HepG2 (cell line): ENCODE results near the gene NPC2. TPM values are rescaled to one million over a fixed set of nuclear protein-coding genes. Genes with fewer than 3 reads are reported as not detected.

ENCODE experiments used
- ATAC-seq: fragments of 200-7000 bp; cut with Tn5 transposase; 3 replicates; pipeline ENCODE4 v1.9.1; 2020; ENCODE audit warnings: mild to moderate bottlenecking, moderate library complexity
- BruUV-seq: library from RNA; stranded (reverse); fragments of 400-500 nt; replicated peaks from 2 replicates; lab custom pipeline; 2021; lab: Mats Ljungman, UMichigan
- CTCF ChIA-PET: fragments of 300-600 bp; formaldehyde crosslinking; extraction: SDS; loops from one replicate; lab custom pipeline; 2021; ENCODE audit warnings: low total read pairs, inconsistent platforms, low intra/inter-chr PET ratio; lab: Yijun Ruan, JAX
- POLR2A ChIA-PET: fragments of 350-600 bp; sonication (Branson Sonifier 250); formaldehyde crosslinking; loops from one replicate; lab custom pipeline; 2020; ENCODE audit warnings: antibody characterized with exemption, inconsistent platforms; lab: Yijun Ruan, JAX
- DNase-seq: peaks from one replicate; pipeline ENCODE4 v3.0.0-alpha.2; 2015; ENCODE audit warnings: low spot score
- FAIRE-seq: peaks from 3 replicates; lab custom pipeline; 2011; peaks lifted over from hg19 to GRCh38; lab: Jason Lieb, UNC
- H2AFZ ChIP-seq: one replicate; pipeline ENCODE4 v1.6.1; 2011; ENCODE audit warnings: low read length, inconsistent platforms
- H3K27ac ChIP-seq: fragments of 300-600 bp; 3 replicates; pipeline ENCODE4 v1.8.0; 2011; ENCODE audit warnings: mixed run types, mild to moderate bottlenecking, mixed read lengths, low read length, inconsistent platforms; ENCODE audit not compliant: insufficient read depth; ENCODE audit errors: extremely low read length
- H3K27me3 ChIP-seq, 2 experiments: fragments of 200-600 bp in 1 of 2; 2 replicates in 1 of 2; 3 replicates in 1 of 2; pipeline versions ENCODE4 v1.6.0 to v1.8.0; 2011; ENCODE audit warnings: low read length in 2 of 2, mild to moderate bottlenecking in 2 of 2, moderate library complexity in 2 of 2, inconsistent platforms in 1 of 2; ENCODE audit not compliant: insufficient read depth in 2 of 2, control insufficient read depth in 1 of 2
- H3K36me3 ChIP-seq, 2 experiments: fragments of 200-600 bp in 1 of 2; replicated peaks in 1 of 2; 2 replicates in 1 of 2; 3 replicates in 1 of 2; pipeline versions ENCODE4 v1.5.1 to v1.8.0; 2011; ENCODE audit warnings: low read length in 2 of 2, inconsistent platforms in 1 of 2; ENCODE audit not compliant: insufficient read depth in 2 of 2, control insufficient read depth in 1 of 2
- H3K4me1 ChIP-seq: 2 replicates; pipeline ENCODE4 v1.5.1; 2012; ENCODE audit warnings: low read length, inconsistent platforms; ENCODE audit not compliant: insufficient read depth
- H3K4me2 ChIP-seq: 2 replicates; pipeline ENCODE4 v1.6.0; 2011; ENCODE audit warnings: low read depth, low read length, inconsistent platforms
- H3K4me3 ChIP-seq, 3 experiments: fragments of 200-600 bp in 1 of 3; sonication (generic), shearing (Covaris generic) in 1 of 3; replicated peaks in 1 of 3; 2 replicates each; pipeline ENCODE4 v1.5.1; 2011 to 2016; ENCODE audit warnings: low read length in 3 of 3, inconsistent platforms in 2 of 3, low read depth in 2 of 3, mild to moderate bottlenecking in 2 of 3, control low read depth in 1 of 3, mixed read lengths in 1 of 3; ENCODE audit not compliant: insufficient read depth in 1 of 3
- H3K79me2 ChIP-seq: one replicate; pipeline ENCODE4 v1.6.1; 2011; ENCODE audit warnings: low read length, inconsistent platforms; ENCODE audit not compliant: insufficient read depth
- H3K9ac ChIP-seq: 2 replicates; pipeline ENCODE4 v1.6.0; 2011; ENCODE audit warnings: mild to moderate bottlenecking, low read depth, low read length, inconsistent platforms; ENCODE audit not compliant: insufficient read depth
- H3K9me3 ChIP-seq: 2 replicates; pipeline ENCODE4 v1.5.1; 2012; ENCODE audit warnings: mild to moderate bottlenecking, low read length
- H4K20me1 ChIP-seq: 2 replicates; pipeline ENCODE4 v1.6.0; 2011; ENCODE audit warnings: inconsistent platforms, mild to moderate bottlenecking, low read length, moderate library complexity; ENCODE audit not compliant: insufficient read depth
- AKNA ChIP-seq: sonication (generic); formaldehyde crosslinking; IDR thresholded peaks from 2 replicates; pipeline ENCODE4 v1.4.0; 2020; ENCODE audit warnings: missing genetic modification reagents, borderline replicate concordance
- FUBP1 ChIP-seq: sonication (generic); formaldehyde crosslinking; IDR thresholded peaks from 2 replicates; pipeline ENCODE4 v1.5.1; 2020; ENCODE audit warnings: missing genetic modification reagents, mild to moderate bottlenecking, borderline replicate concordance
- HIVEP1 ChIP-seq: sonication (generic); formaldehyde crosslinking; IDR thresholded peaks from 2 replicates; pipeline ENCODE4 v1.4.0; 2020; ENCODE audit warnings: mild to moderate bottlenecking, missing genetic modification reagents
- ZFYVE20 ChIP-seq: sonication (generic); formaldehyde crosslinking; IDR thresholded peaks from 2 replicates; pipeline ENCODE4 v1.8.0; 2023; ENCODE audit warnings: low read depth, mild to moderate bottlenecking, moderate library complexity, missing genetic modification reagents, borderline replicate concordance
- WGBS: methylation state at CpG from one replicate; pipeline ENCODE4 v1.1.6; 2017; ENCODE audit warnings: low lambda C conversion rate; 5-methylcytosine and 5-hydroxymethylcytosine counted together
- in situ Hi-C: cut with HindIII; loops from 2 replicates; pipeline ENCODE4 v1.10.0; 2017; ENCODE audit warnings: low pct_unique_long_range_greater_than_20kb; ENCODE audit not compliant: extremely low pct_ligation_motif_present
- intact Hi-C: fragments of 100-400 bp; cut with micrococcal nuclease; formaldehyde crosslinking; loops from one replicate; pipeline ENCODE4 v1.10.0; 2022; ENCODE audit not compliant: unreplicated experiment
- polyA plus RNA-seq, 8 experiments: library from polyadenylated mRNA; depleted of rRNA in 3 of 8; stranded (reverse) in 7 of 8; unstranded in 1 of 8; fragments of >200 nt; fragmentation: Illumina TruSeq in 4 of 8; extraction: Trizol in 4 of 8; gene quantifications; 2 replicates each; pipeline versions ENCODE4 v1.2.1 to v1.2.3, GENCODE V29; 2011 to 2016; ENCODE audit warnings: low read depth in 4 of 8, missing spikeins in 1 of 8, mixed read lengths in 1 of 8; ENCODE audit not compliant: insufficient read depth in 1 of 8
- total RNA-seq, 5 experiments: library from RNA; depleted of rRNA; stranded (reverse); fragments of >200 nt; fragmentation: Illumina TruSeq; extraction: Trizol; gene quantifications; 2 replicates each; pipeline ENCODE4 v1.2.3, GENCODE V29; 2016; ENCODE audit warnings: low read depth in 1 of 5

Gene NPC2
- total and polyA plus RNA-seq, 2 of the 13 experiments (the other 11 are each of a cell fraction or from before 2014, with no cell fraction given) = 132 to 164 TPM

GRCh38 chr14:74528406-74528805, 35.3 kb upstream of the NPC2 start:
- Histone ChIP-seq H3K36me3 (no peaks in the 10 kb centered on the region), H3K4me3 (no peak overlapping the region), H3K9ac (no peak overlapping the region), H3K9me3 (no peaks in the 10 kb centered on the region), H3K4me2 (no peak overlapping the region), H3K4me1 (no peaks in the 10 kb centered on the region), H4K20me1 (no peaks in the 10 kb centered on the region), H2AFZ (no peak overlapping the region), H3K79me2 (no peaks in the 10 kb centered on the region), H3K27ac (no peak overlapping the region), H3K27me3 (peaks cover 6 to 58% of the 10 kb centered on the region in 2 experiments; a peak in 4 of 5 replicates)
- CTCF ChIA-PET = no interaction called here
- DNase-seq (no peak), FAIRE-seq (no peak), ATAC-seq (no peak)
- POLR2A ChIA-PET = no interaction called here
- TF ChIP-seq AKNA (CRISPR knock-in tag) = no peak
- TF ChIP-seq ZFYVE20 = no peak
- TF ChIP-seq HIVEP1 = no peak
- no peak for TF ChIP-seq FUBP1
- WGBS = no CpG with 5 or more reads among the region's 14 CpGs
- intact Hi-C loops (no loop called here), in situ Hi-C loops (no loop called here)
- no TSS peak for BruUV-seq
